NT2/D1 (cell line): Measurements from ENCODE around the gene SLC9A3.

Experiments used
- SUZ12 ChIP-seq: IDR thresholded peaks from 2 replicates; pipeline ENCODE4 v1.6.1; 2011; ENCODE audit not compliant: insufficient read length, insufficient read depth; ENCODE audit errors: extremely low read depth
- YY1 ChIP-seq: IDR thresholded peaks from 2 replicates; pipeline ENCODE4 v1.6.1; 2011; ENCODE audit not compliant: insufficient read length, insufficient read depth

DNA sequence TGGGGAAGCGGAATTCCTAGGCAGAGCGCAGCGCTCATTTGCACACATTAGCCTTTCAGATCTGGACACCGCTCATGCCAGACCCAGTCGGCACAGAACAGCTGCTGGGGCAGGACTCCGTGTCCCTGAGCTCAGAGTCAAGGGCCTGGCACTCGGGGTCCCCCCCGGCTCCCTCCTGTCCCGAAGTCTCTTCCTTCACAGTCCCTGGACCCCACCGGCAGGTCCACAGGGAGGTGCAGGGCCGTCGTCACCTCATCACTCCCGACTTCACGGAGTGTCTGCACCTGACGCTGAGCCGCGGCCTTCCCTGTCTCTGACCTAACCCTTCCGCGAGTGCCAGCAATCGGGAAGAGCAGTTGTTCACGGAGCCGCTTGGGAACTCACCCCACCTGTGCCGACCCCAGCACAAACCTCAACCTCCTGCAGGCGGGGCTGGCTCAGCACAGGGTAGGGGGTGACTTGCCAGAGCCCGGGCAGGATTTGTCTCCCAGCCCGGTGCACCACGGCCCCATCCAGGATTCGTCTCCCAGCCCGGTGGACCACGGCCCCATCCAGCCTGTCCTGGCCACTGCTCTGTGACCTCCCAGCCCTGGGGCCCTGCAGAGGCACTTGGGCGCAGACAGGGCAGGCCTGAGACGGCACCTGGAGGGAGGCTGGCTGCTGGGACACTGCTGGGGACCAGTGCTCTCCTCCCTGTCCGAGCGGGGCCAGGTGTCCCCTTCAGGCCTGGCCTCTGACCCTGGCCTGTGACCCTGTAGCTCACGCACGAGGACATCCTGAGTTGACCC is 9.9 kb upstream of the SLC9A3 start:
- TF ChIP-seq YY1 (no peak), SUZ12 (no peak)
